ENCODE results near the gene IL6.
"Not testable (repeated sequence)": the region's sequence is repeated elsewhere in the genome, so short reads cannot be mapped to it uniquely, and the experiment has no call there.

The IL6 gene

DNA sequence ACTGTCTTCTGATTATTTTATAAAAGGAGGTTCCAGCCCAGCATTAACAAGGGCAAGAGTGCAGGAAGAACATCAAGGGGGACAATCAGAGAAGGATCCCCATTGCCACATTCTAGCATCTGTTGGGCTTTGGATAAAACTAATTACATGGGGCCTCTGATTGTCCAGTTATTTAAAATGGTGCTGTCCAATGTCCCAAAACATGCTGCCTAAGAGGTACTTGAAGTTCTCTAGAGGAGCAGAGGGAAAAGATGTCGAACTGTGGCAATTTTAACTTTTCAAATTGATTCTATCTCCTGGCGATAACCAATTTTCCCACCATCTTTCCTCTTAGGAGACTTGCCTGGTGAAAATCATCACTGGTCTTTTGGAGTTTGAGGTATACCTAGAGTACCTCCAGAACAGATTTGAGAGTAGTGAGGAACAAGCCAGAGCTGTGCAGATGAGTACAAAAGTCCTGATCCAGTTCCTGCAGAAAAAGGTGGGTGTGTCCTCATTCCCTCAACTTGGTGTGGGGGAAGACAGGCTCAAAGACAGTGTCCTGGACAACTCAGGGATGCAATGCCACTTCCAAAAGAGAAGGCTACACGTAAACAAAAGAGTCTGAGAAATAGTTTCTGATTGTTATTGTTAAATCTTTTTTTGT lies 2.3 kb downstream of the IL6 start:
- DNase-seq = no peak

DNA sequence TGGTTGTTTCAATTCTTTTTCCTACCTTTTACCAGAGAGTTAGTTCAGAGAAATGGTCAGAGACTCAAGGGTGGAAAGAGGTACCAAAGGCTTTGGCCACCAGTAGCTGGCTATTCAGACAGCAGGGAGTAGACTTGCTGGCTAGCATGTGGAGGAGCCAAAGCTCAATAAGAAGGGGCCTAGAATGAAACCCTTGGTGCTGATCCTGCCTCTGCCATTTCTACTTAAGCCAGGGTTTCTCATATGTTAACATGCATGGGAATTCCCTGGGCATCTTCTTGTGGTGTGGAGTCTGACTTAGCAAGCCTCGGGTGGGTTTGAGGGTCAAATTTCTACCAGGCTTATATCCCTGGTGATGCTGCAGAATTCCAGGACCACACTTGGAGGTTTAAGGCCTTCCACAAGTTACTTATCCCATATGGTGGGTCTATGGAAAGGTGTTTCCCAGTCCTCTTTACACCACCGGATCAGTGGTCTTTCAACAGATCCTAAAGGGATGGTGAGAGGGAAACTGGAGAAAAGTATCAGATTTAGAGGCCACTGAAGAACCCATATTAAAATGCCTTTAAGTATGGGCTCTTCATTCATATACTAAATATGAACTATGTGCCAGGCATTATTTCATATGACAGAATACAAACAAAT lies 3.2 kb downstream of the IL6 start:
- DNase-seq = no peak

GRCh38 chr7:22730921-22731654 lies 4.1 kb downstream of the IL6 start:
- no peak for DNase-seq

DNA sequence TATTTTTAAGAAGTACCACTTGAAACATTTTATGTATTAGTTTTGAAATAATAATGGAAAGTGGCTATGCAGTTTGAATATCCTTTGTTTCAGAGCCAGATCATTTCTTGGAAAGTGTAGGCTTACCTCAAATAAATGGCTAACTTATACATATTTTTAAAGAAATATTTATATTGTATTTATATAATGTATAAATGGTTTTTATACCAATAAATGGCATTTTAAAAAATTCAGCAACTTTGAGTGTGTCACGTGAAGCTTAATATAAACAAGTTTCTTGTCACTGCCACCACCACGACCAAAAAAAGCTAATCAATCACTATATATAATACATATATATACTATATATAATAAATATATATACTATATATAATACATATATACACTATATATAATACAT lies 4.8 kb downstream of the IL6 start:
- DNase-seq = no peak

DNA sequence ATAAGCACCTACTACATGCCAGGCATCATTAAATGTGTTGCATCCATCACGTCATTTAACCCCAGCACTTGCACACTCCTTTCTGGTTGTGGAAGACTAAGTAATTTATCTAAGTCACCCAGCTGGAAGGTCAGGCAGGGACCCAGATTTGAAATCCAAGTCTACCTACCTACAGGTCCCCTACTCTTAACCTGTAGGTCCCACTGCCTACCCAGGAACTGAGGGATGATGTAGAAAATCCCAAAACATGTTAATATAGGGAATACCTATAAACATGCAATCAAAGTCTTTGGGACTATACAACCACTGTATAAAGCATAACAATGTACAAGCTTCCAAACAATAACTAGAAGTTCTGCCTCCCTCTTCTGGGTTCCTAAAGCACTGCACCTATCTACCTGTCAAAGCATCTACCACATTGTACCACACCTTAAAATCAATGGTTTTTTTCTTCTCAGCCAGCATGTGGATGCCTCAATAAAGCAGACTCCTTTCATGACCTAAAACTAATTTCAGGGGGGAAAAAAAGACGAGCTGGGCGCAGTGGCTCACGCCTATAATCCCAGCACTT lies 5.6 kb downstream of the IL6 start:
- DNase-seq = no peak

DNA sequence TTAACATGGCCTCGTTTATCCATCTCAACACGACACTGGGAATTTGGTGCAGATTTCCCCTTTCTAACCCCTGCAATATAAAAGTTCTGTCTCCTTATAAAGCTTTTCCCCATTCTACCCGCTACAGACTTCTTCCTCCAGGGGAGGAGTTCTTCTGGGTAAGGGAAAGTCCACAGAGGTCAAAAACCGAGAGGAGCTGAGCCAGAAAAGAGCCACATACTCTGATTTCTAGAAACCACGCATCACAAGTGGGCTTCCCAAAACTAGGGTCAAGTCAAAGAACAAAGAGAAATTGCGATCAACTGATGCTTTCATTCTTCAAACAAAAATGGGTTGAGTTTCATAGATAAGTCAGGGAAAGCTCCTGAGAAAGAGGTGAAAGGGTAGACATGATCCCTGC lies 6.8 kb downstream of the IL6 start:
- DNase-seq = no peak

GRCh38 chr7:22743014-22743413 lies 16.0 kb downstream of the IL6 start:
- DNase-seq = no peak

- no peak for DNase-seq
Measured at GRCh38 chr7:22751341-22751740, 24.3 kb downstream of the IL6 start.

- DNase-seq = no peak
Measured at GRCh38 chr7:22757338-22757994, 30.5 kb downstream of the IL6 start.

DNA sequence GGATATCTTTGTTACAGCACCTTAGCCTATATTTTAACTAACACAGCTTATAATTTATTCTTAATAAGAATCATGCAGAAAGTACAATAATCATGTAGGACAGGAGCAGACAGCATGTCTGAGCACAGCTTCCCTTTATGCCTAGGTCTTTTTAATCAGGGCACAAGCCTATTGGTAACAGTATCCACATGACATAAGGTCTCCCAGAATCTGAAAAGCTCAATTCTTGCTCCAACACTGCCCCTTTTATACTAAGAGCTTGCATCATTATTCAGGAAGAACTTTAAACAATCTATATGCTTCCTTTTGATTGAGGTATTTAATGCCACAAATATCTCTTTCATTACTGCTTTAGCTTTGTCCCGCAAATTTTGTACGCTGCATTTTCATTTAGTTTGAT lies 31.6 kb downstream of the IL6 start:
- DNase-seq = no peak

DNA sequence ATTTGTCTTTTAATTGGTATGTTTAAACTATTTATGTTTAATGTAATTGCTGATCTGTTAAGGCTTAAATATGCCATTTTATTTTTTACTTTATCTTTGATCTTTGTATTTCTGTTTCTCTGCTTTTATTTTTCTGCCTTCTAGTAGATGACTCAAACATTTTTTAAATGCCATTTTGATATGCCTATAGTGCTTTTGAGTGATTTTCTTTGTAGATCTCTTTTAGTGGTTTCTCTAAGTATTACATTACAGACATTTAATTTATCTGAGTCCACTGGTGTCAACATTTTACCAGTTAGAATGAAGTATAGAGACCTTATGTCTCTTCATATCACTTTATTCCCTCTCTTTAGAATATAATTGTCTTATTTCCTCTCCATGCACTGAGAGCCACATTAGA lies 32.7 kb downstream of the IL6 start:
- no peak for DNase-seq

DNA sequence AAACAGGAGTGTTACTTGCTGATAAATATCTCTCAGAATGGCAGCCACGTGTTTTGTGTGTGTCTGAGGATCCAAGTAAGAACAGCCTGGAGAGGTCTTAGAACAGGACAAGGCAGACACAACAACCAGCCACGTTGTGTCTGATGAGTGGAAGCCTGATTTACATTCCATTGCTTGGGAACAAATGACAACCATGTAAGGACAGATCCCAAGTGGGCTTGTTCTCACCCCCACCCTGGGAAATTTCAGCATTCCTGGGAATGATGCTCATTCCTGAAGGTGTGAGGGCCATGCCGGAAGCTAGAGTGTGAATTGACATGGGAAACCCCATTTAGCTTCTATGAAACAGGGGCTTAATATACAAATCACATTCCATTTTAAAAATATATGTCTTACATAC lies 35.9 kb downstream of the IL6 start:
- DNase-seq = no peak

GRCh38 chr7:22765609-22766008 lies 38.6 kb downstream of the IL6 start:
- no peak for DNase-seq

DNA sequence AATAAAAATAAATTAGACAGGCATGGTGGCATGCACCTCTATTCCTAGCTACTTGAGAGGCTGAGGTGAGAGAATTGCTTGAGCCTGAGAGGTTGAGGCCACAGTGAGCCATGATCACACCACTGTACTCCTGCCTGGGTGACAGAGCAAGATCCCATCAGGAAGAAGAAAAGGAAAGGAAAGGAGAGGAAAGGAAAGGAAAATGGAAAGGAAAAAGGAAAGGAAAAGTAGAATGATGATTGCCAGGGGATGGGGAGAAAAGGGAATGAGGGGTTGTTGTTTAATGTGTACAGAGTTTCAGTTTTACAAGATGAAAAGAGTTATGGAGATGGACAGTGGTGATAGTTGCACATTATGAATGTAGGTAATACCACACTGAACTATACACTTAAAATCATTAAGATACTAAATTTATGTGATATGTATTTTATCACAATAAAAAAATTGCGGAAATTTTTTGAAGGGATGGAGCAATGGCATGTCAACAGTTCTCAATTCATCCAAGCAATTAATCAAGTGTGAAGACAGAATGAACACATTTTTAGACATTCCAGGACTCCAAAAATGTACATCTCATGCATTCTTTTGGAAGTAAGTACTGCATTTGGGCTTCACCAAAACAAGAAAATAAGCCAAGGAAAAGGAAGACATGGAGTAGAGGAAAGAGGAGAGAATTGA lies 44.3 kb downstream of the IL6 start:
- DNase-seq = no peak

DNA sequence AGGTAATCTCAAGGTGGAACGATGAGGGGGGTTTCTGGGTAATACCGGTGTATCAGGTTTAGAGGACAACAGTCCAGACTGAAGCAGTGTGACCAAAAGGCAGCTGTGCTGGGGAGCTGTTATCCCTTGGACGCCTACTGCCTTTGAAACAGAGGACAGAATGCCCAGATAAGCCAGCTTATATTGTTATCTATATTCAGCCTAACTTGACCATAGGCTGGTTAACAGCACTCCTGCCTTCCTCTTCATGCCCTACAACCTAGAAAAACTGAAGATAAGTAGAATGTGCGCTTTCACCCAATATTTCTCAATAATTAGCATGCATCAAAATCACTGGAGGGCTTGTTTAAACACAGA lies 44.9 kb downstream of the IL6 start:
- DNase-seq = no peak

DNA sequence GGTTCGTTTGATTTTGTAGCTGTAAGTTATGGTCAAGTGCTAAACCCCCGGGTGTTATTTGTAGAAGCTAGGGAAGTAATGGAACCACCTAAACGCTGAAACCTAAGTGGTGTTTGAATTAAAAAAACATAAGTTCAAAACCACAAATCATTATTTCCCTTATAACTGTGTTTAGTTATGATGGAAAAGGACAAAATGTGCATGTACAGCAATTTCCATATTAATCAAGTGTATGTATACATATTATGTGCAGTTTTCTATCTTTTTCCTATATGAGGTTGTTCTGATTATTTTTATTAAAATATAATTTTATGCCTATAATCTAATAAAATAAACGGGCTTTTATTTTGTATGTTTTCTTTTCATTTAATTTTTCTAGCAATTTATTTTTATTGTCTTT lies 45.9 kb downstream of the IL6 start:
- DNase-seq = no peak

- DNase-seq = no peak
Measured at GRCh38 chr7:22776964-22777363, 50.0 kb downstream of the IL6 start.

DNA sequence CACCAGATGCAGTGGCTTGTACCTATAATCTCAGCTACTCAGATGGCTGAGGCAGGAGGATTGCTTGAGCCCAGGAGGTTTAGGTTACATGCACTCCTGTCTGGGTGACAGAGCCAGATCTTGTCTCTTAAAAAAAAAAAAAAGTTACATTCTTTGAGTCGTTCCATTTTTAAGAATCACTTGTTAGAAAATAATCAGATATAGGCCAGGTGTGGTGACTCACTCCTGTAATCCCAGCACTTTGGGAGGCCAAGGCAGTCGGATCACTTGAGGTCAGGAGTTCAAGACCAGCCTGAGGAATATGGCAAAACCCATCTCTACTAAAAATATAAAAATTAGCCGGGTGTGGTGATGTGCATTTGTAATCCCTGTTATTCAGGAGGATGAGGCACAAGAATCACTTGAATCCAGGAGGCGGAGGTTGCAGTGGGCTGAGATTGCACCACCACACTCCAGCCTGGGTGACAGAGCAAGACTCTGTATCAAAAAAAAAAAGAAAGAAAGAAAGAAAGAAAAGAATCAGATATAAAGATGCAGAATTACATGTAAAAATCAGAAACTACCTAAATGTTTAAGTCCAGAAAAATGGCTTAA lies 52.8 kb downstream of the IL6 start:
- DNase-seq = not testable (repeated sequence)

DNA sequence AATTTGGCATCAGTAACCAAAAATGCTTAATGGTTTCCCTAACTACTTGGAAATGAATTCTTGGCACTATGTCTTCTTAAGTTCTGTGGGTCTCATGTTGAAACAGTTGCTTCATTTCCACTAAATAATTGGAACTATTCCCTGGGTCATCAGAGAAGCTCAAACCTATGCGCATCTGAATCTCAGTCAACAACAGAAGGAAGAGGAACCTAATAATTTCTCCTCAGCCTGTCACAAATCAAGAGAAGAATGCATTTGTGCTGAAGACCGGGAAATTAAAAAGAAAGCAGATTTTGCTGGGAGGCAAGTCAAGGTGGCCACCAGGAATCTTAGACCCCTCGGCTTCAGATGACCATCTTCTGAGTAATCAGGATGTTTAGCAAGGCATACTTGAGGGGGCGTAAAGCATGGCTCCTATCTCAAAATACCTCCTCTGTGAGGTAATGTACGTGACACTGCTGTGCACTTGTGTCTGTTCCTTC lies 54.3 kb downstream of the IL6 start:
- no peak for DNase-seq

Data from cortex of kidney (tissue), 1 donor.